Gastroesophageal sphincter (tissue), 4 donors: ENCODE results near the gene DCBLD1. TPM values are rescaled to one million over a fixed set of nuclear protein-coding genes. Genes with fewer than 3 reads are reported as not detected.

Source experiments
- ATAC-seq: fragments of 150-250 bp; one replicate; pipeline ENCODE4 v1.9.1; 2016; ENCODE audit warnings: mild to moderate bottlenecking, moderate library complexity
- H3K27ac ChIP-seq, 4 donors: fragments of 200-600 bp; sonication (generic) in 3 of 4; 1 replicate in 3 of 4; 2 replicates in 1 of 4; pipeline ENCODE4 v1.5.1; 2016 to 2019
- H3K27me3 ChIP-seq: fragments of 200-600 bp; sonication (generic); one replicate; pipeline ENCODE4 v1.5.1; 2019
- H3K36me3 ChIP-seq, 2 donors: fragments of 200-600 bp; sonication (generic); one replicate each; pipeline ENCODE4 v1.5.1; 2019; ENCODE audit warnings: control low read depth in 1 of 2
- H3K4me1 ChIP-seq, 3 donors: fragments of 200-600 bp; sonication (generic); 1 replicate in 2 of 3; 2 replicates in 1 of 3; pipeline ENCODE4 v1.5.1; 2016 to 2019; ENCODE audit warnings: control low read depth in 2 of 3
- H3K4me3 ChIP-seq, 2 donors: fragments of 200-600 bp; sonication (generic); one replicate each; pipeline ENCODE4 v1.5.1; 2019; ENCODE audit warnings: mild to moderate bottlenecking in 1 of 2, moderate library complexity in 1 of 2
- H3K9me3 ChIP-seq, 3 donors: fragments of 200-600 bp; sonication (generic); one replicate each; pipeline ENCODE4 v1.5.1; 2017 to 2019; ENCODE audit warnings: control low read depth in 2 of 3
- EP300 ChIP-seq: sonication (generic); formaldehyde crosslinking; IDR thresholded peaks from one replicate; pipeline ENCODE4 v1.6.1; 2017; ENCODE audit warnings: antibody characterized with exemption, mild to moderate bottlenecking
- POLR2A ChIP-seq, 2 donors: fragments of 450-650 bp; IDR thresholded peaks; one replicate each; pipeline ENCODE4 v1.6.1; 2017; ENCODE audit warnings: antibody characterized with exemption in 2 of 2, mild to moderate bottlenecking in 2 of 2, moderate library complexity in 1 of 2
- POLR2AphosphoS5 ChIP-seq: sonication (generic); formaldehyde crosslinking; IDR thresholded peaks from one replicate; pipeline ENCODE4 v1.6.1; 2017; ENCODE audit warnings: antibody characterized with exemption
- WGBS, 2 donors: methylation state at CpG; one replicate each; pipeline ENCODE4 v1.1.5; 2018; ENCODE audit warnings: low coverage in 1 of 2; 5-methylcytosine and 5-hydroxymethylcytosine counted together
- total RNA-seq, 4 donors: library from RNA; depleted of rRNA; stranded (reverse); fragments of >200 nt; gene quantifications; one replicate each; pipeline ENCODE4 v1.1.0, GENCODE V29; 2016
- TF ChIP-seq, protein P1 (sequence below), 4 experiments: fragments of 200-600 bp in 2 of 4; fragments of 450-650 bp in 2 of 4; sonication (generic) in 1 of 4; IDR thresholded peaks; one replicate each; pipeline ENCODE4 v1.5.1; 2017 to 2019; ENCODE audit warnings: antibody characterized with exemption in 4 of 4, mild to moderate bottlenecking in 2 of 4, moderate library complexity in 2 of 4

DCBLD1 gene
- total RNA-seq, 4 donors from 2014 or later, result 5.0 to 10.9 (median 8.3) TPM

DNA sequence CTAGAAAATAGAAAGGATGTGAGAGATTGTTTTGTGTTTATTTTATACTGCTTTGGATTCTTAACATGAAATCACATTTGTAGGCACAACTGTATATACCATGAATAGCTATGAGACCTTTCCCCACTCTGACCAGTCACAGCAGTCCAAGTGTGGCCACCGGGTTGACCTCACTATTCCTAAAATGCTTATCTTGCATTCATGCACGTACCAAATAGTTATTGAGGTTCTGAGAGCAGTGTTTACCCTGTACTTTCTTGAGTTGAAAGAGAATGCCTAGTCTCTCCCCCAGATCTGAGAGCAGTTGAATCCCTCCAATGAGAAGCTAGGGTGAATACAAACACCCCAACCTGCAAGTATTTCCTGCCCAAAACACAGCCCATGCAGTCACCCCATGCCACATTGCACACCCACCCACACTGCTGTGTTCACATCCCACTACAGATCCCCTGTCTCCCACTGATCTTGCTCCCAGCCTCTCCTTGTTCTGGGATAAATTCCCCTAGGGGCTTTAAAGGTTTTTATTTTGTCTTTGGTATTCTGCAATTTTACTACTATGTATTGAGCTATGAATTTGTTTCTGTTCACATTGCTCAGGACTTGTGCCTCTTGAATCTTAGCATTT lies 68.3 kb downstream of the DCBLD1 start:
- H3K9me3 ChIP-seq, result no peaks in the 10 kb centered on the region
- no peak overlapping the region for H3K4me3 ChIP-seq
- H3K27me3 ChIP-seq, result no peaks in the 10 kb centered on the region
- peaks cover 0 to under 1% of the 10 kb centered on the region in 2 donors for H3K36me3 ChIP-seq
- TF ChIP-seq POLR2A (IDR thresholded peaks at IDR 0.05) (no peak), EP300 (no peak), POLR2AphosphoS5 (no peak)
- TF ChIP-seq, protein P1, sequence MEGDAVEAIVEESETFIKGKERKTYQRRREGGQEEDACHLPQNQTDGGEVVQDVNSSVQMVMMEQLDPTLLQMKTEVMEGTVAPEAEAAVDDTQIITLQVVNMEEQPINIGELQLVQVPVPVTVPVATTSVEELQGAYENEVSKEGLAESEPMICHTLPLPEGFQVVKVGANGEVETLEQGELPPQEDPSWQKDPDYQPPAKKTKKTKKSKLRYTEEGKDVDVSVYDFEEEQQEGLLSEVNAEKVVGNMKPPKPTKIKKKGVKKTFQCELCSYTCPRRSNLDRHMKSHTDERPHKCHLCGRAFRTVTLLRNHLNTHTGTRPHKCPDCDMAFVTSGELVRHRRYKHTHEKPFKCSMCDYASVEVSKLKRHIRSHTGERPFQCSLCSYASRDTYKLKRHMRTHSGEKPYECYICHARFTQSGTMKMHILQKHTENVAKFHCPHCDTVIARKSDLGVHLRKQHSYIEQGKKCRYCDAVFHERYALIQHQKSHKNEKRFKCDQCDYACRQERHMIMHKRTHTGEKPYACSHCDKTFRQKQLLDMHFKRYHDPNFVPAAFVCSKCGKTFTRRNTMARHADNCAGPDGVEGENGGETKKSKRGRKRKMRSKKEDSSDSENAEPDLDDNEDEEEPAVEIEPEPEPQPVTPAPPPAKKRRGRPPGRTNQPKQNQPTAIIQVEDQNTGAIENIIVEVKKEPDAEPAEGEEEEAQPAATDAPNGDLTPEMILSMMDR (IDR thresholded peaks at IDR 0.05), result no peak
- H3K27ac ChIP-seq, result no peak overlapping the region
- ATAC-seq, result no peak
- 80 to 92% methylated on average over 2 of the region's 2 CpGs for WGBS, 2 donors
- H3K4me1 ChIP-seq, result peaks cover 0 to 18% (median 3%) of the 10 kb centered on the region in 3 donors

DNA sequence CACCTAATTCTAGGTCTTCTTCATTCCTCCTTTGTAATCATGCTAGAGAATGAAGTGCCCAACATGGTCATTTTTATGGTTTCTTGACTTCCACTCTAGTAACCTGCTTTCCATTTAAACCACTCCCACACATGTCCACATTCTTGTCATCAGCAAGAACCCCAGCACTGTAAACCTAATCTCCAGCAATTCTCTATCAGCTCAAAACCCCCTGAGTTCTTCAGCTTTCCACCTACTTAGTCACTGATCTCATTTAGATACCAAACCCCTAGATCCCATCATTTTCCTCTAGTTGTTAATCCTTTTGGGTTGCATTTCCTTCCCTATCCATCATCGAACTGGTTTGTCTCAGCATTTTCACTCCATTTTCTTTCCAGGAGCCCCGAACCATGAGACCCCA lies 70.1 kb downstream of the DCBLD1 start:
- Histone ChIP-seq H3K27ac (no peak overlapping the region), H3K27me3 (no peaks in the 10 kb centered on the region), H3K4me3 (no peak overlapping the region), H3K36me3 (no peaks in the 10 kb centered on the region), H3K9me3 (no peaks in the 10 kb centered on the region), H3K4me1 (peaks cover 0 to 21% (median 3%) of the 10 kb centered on the region in 3 donors)
- TF ChIP-seq EP300 (no peak), POLR2A (IDR thresholded peaks at IDR 0.05) (no peak), POLR2AphosphoS5 (no peak)
- TF ChIP-seq, protein P1 (IDR thresholded peaks at IDR 0.05), result no peak
- WGBS, 2 donors, result 100% methylated on average over 2 of the region's 2 CpGs
- ATAC-seq, result no peak

GRCh38 chr6:117553142-117553541 lies 70.7 kb downstream of the DCBLD1 start:
- no peaks in the 10 kb centered on the region for H3K36me3 ChIP-seq
- peaks cover 0 to 15% (median 2%) of the 10 kb centered on the region in 3 donors for H3K4me1 ChIP-seq
- H3K9me3 ChIP-seq, result no peaks in the 10 kb centered on the region
- H3K27ac ChIP-seq, result no peak overlapping the region
- TF ChIP-seq, protein P1 (IDR thresholded peaks at IDR 0.05), result no peak
- TF ChIP-seq EP300 (no peak), POLR2A (IDR thresholded peaks at IDR 0.05) (no peak), POLR2AphosphoS5 (no peak)
- no peak overlapping the region for H3K4me3 ChIP-seq
- ATAC-seq, result no peak
- no peaks in the 10 kb centered on the region for H3K27me3 ChIP-seq
- WGBS, 2 donors, result 70 to 73% methylated on average over 3 of the region's 3 CpGs

GRCh38 chr6:117555262-117555849 lies 72.9 kb downstream of the DCBLD1 start:
- 28 to 30% methylated on average over 3 of the region's 3 CpGs for WGBS, 2 donors
- no peak for ATAC-seq
- H3K36me3 ChIP-seq, result peaks cover 0 to 9% of the 10 kb centered on the region in 2 donors
- no peaks in the 10 kb centered on the region for H3K9me3 ChIP-seq
- H3K27me3 ChIP-seq, result no peaks in the 10 kb centered on the region
- no peak for TF ChIP-seq POLR2AphosphoS5
- no peak for TF ChIP-seq POLR2A (IDR thresholded peaks at IDR 0.05)
- TF ChIP-seq, protein P1 (IDR thresholded peaks at IDR 0.05), result no peak
- TF ChIP-seq EP300, result no peak
- peaks cover 0 to 7% (median 0%) of the 10 kb centered on the region in 3 donors for H3K4me1 ChIP-seq
- H3K27ac ChIP-seq, result no peak overlapping the region
- H3K4me3 ChIP-seq, result no peak overlapping the region
